HG02588 (cell line): ENCODE results near the gene TPRKB.
A peak's percentile ranks its signal among the peaks of the same experiment; 100 is the strongest.
"Not testable (repeated sequence)": the region's sequence is repeated elsewhere in the genome, so short reads cannot be mapped to it uniquely, and the experiment has no call there.

Experiments
- ATAC-seq: cut with Tn5 transposase; IDR thresholded peaks from one replicate; pipeline ENCODE4 v1.9.1; 2021; ENCODE audit warnings: mild to moderate bottlenecking, moderate library complexity; ENCODE audit not compliant: unreplicated experiment

TPRKB gene

DNA sequence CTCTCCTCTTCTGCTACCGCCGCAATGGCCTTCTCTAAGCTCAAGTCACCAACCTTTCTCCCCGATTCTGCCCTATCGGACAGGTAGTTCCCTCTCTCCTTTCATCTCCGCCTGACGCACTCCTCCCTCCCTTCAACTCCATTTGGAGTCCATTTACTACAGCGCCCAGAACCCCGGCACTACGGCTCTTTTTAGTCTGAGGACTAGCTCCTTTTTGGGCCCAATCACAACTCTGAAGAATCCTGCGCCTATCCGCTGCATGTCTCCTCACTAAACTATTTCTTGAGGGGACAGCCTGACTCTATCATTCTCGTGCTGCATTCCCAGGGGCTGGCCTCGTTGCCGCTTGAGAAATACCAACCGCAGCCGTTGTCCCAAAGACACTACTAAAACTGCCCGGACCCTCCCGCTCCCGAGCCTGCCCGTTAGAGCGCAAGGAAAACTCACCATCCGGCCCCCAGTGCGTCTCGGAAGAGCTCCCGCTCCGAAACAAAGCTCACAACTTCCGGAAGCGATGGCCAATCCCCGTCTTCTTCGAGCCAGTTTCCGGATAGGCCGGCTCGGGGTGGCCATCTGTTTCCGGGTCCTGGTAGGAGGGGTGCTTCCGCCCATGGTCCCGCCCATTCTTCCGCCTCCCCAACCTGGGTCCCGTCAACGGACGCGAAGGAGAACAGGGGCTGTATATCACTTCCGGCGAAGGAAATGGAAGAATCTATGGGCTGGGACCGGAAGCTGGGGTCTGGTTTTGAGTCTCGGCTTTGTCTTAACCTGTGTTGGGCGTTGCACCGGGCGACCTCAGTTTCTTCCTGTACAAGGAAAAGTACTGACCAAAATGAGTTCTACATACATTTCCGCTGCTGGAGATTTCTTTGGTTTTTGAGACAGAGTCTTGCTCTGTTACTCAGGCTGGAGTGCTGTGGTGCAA is at the start of gene TPRKB:
TPRKB (minus strand) TSS at position 491 of the 925 bp plus-strand sequence. CDS start 2,776 bp downstream, outside the sequence.
- ATAC-seq: peak; percentile 97

DNA sequence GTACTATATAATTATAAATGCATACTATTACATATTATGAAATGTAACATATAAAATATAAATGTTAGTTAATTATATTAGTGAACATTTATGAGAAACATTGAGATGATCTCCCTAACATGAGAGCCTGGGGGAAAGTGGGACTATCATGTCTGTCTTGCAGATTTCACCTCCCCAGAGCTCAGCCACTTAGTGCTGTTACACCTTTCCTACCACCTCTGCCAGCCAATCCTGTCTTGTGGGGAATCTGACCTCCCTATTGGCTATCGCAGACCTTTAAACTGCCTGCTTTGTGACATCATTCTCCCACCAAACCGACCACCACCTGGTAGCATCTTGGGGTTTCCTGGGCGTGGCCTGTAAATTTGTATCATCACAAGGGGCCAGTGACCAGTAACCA is 46.7 kb upstream of the TPRKB start, which contains the start of gene C2orf78:
C2orf78 (plus strand) TSS at position 301 of the 400 bp plus-strand sequence. CDS start 127 bp downstream, outside the sequence.
- not testable (repeated sequence) for ATAC-seq

DNA sequence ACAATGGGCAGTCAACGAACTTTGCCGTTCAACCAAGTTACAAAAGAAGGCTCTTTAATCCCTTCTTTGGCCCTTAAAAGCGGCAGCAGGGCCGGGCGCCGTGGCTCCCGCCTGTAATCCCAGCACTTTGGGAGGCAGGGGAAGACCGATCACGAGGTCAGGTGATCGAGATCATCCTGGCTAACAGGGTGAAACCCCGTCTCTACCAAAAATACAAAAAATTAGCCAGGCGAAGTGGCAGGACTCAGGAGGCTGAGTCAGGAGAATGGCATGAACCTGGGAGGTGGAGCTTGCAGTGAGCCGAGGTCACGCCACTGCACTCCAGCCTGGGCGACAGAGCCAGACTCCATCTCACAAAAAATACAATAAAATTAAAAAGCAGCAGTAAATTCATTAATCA is 46.3 kb upstream of the TPRKB start:
- not testable (repeated sequence) for ATAC-seq

- no peak for ATAC-seq
Observed at GRCh38 chr2:73780237-73780582, 43.1 kb upstream of the TPRKB start.

DNA sequence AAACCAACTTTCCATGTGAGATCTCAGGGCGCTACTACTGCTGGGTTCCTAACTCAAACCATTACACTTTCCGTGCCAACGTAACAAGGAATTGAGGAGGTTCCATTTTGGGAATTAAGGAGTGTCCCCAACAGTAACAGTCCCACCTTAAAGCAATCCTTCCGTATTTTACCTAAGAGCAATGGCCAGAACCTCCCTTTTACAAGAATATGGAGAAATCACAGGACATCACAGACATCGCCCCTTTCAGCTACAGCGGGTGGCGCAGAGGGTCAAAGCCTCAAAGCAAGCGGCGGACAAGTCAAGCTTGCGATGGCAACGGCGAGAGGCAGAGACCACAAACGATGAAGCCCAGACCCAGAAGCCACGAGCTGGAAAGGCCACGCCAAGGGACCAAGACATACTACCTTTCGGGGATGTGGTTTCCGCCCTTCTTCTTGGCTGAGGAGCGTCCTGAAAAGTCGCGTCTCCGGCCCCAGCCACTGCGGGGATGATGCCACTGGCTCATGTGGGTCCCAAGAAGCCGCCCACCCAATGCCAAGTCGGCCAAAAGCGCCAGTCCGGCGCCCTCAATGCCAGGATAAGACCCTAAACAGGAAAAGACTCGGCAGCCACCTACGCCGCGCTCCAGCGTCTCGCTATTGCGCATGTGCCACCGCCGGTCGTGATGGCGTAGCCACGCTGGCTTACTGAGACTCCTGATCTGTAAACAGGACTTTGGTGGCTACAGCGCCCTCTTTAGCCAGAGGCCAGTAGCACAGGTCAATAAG is 42.5 kb upstream of the TPRKB start, which contains the start of gene DUSP11:
DUSP11 (minus strand) TSS at position 637 of the 770 bp plus-strand sequence; CDS start at position 508, 129 bp downstream.
- peak; percentile 99 for ATAC-seq

- ATAC-seq: not testable (repeated sequence)
Observed at GRCh38 chr2:73778867-73779466, 41.8 kb upstream of the TPRKB start.

DNA sequence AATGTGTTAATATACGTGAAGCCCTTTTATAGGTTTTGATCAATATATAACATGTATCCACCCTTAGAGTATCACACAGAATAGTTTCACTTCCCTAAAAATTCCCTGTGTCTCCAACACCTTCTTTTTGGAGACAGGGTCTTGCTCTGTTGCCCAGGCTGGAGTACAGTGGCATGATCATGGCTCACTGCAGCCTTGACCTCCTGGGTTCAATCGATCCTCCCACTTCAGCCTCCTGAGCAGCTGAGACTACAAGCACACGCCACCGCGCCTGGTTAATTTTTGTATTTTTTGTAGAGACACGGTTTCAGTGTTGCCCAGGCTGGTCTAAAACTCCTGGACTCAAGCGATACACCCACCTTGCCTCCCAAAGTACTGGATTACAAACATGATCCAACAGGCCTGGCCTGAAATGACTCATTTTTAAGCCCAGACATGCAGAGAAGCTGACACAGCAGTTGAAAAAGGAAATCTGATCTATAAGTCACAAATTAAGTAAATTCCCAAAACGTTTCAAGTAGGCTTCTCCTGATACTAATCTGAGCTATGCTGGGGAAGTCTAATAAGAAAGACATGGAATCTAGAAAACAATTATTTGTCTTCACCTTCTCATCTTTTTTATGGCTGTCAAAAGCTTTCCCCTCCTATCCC is 39.8 kb upstream of the TPRKB start:
- ATAC-seq: no peak

DNA sequence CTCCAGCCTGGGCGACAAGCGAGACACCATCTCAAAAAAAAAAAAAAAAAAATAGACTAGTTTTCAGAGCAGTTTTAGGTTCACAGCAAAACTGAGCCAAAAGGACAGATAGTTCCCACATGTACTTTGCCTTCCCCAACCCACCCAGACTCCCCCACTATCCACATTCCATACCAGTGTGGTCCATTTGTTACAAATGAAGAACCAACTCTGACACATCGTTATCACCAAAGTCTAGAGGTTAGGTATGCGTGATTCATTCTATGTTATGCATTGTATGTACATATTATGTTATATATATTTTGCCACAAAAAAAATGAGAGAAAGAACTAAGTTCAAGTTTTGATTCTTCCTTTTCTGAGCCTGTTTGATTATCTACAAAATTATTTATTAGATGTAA is 39.2 kb upstream of the TPRKB start:
- no peak for ATAC-seq

DNA sequence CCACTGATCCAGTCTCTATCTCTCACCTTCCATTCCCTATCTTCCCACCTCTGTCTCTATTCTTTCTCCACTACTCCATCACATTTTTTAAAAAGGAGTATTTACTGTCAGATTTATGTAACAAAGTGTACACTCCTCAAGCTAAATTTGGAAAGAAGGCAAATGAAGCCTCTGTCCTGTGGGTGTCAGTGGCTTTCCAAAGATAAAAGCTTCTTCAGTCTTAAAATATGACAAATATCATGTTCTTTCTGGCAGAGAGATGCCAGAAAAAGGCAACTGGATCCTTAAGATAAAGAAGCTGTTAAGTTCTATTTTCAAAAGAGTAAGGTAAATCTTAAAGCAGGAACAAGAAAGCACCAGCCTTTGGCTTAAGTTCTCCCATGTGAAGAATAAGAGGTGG is 35.7 kb upstream of the TPRKB start:
- ATAC-seq: no peak

GRCh38 chr2:73770725-73771124 is 33.6 kb upstream of the TPRKB start:
- no peak for ATAC-seq

GRCh38 chr2:73766994-73767393 is 29.8 kb upstream of the TPRKB start:
- no peak for ATAC-seq

DNA sequence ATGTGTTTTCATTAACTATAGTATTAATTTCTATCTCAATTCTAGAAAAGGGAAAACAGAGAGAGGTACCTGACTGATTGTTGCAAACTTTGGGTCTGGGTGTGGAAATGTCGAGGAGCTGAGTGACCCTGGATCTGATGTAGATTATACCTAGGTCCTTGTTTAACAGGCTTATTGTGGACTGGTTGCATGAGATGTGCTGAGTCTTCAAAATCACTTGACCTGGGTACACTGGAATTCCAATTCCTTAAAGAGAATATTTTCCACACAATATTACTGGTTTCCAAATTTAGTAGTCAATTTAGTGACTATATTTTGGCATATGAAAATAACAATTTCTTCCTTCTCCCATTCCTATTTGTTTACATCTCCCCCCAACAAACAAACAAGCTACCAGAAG is 29.2 kb upstream of the TPRKB start:
- no peak for ATAC-seq

DNA sequence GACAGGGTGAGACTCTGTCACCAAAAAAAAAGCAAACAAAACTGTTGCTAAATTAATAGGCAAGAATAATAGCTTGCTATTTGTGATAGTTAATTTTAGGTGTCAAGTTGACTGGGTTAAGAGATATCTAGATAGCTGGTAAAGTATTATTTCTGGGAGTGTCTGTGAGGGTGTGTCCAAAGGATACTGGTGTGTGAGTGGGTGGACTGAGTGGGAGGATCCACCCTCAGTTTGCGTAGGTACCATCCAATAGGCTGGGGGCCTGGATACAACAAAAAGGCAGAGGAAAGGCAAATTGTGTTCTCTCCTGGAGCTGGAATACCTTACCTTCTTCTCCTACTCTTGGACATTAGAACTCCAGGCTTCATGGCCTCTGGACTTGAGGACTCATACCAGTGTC is 27.8 kb upstream of the TPRKB start:
- ATAC-seq: no peak

DNA sequence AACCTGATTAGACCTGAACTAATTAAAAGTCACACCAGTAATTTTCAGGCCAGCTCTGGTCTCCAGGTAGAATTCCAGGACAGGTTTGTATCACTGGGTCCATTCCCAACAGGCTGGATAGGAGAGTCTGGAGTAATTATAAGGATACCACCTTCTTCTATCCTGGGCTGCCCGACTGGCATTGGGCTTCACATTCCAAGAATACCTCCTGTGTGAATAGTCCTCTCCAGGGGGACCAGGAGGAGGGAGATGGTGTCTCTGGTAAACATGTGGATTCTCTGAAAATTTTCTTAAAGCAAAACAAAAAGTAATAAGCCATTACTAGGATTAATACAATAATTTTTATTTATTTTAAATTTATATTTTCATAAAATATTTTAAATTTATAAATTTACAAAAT is 25.4 kb upstream of the TPRKB start:
- no peak for ATAC-seq

GRCh38 chr2:73759904-73760303 is 22.8 kb upstream of the TPRKB start:
- no peak for ATAC-seq

DNA sequence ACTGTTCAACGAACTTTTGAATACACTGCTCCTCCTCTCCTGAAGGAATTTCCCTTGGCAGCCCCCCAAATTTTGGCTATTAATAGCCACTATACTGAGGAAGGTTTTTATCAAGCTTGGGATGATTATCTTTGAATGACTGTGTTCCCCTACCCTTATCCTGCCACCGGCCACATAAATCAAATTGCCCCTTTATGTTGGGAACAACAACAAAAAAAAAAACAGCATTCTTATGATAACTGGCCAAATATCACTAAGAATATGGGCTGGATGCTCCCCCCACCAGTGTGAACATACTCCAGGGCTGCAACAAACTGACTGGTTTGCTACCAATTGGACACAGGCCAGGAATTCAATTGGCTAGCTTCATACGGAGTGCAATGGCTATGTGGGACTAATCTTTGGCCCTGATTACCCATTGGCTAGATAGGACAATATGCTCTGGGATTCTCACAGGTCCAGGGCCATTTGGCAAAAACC is 22.2 kb upstream of the TPRKB start:
- no peak for ATAC-seq

- not testable (repeated sequence) for ATAC-seq
Observed at GRCh38 chr2:73754332-73754731, 17.2 kb upstream of the TPRKB start.

DNA sequence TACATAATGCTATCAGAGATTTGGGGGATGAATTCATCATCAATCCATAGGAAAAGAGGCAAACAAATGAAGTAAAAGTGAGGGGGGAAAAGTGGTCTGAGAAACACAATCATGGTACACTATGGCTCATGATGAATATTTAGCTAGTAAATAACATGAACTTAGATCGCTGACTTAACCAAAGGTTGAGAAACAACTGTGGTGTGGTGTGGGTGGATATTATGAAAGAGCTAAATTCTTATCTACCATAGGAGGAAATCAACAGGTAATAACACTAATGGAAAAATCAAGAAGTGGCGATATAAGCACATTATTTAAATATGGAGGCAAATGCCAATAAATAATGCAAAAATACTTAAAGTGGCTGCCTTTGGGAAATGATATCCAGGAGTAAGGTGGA is 12.2 kb upstream of the TPRKB start:
- no peak for ATAC-seq

DNA sequence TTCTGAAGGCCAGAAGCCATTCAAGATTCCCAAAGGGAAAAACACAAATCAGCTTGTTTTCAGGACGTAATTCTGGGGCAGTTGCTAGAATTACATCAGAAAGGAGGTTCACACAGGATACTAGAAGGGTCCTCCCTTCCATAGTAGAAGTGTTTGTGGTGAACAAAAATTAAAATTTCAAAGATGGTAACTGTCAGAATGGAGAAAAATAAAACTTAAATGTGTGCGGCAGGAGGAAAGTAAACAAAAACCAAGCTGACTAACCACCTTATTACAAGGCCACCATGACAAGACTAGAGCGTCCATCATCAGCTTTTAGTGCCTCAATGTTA is 9.7 kb upstream of the TPRKB start:
- no peak for ATAC-seq

GRCh38 chr2:73746015-73746876 is 9.1 kb upstream of the TPRKB start:
- ATAC-seq: no peak
